MM.1S (cell line): Measurements from ENCODE around the gene LHPP.

Source experiments
- DNase-seq: peaks from one replicate; pipeline ENCODE4 v3.0.0-alpha.2; 2015
- H2AFZ ChIP-seq: fragments of 300-600 bp; sonication (generic); 2 replicates; pipeline ENCODE4 v1.6.0; 2016; ENCODE audit warnings: antibody characterized with exemption, low read length
- H3F3A ChIP-seq: fragments of 300-600 bp; sonication (generic); 2 replicates; pipeline ENCODE4 v1.6.1; 2016; ENCODE audit warnings: mild to moderate bottlenecking, antibody characterized with exemption, low read length, moderate library complexity, mixed read lengths; ENCODE audit not compliant: insufficient read depth
- H3K27ac ChIP-seq: fragments of 300-600 bp; sonication (generic); 2 replicates; pipeline ENCODE4 v1.5.1; 2016; ENCODE audit warnings: mild to moderate bottlenecking, low read length
- H3K27me3 ChIP-seq: fragments of 300-600 bp; sonication (generic); replicated peaks from 2 replicates; pipeline ENCODE4 v1.6.0; 2016; ENCODE audit warnings: low read length; ENCODE audit not compliant: insufficient read depth
- H3K36me3 ChIP-seq: fragments of 300-600 bp; sonication (generic); replicated peaks from 2 replicates; pipeline ENCODE4 v1.6.1; 2016; ENCODE audit warnings: mild to moderate bottlenecking, low read length, mixed read lengths; ENCODE audit not compliant: insufficient read depth
- H3K4me1 ChIP-seq: fragments of 300-600 bp; sonication (generic); 2 replicates; pipeline ENCODE4 v1.6.1; 2016; ENCODE audit warnings: low read length, mixed read lengths
- H3K4me2 ChIP-seq: fragments of 300-600 bp; sonication (generic); 2 replicates; pipeline ENCODE4 v1.6.0; 2016; ENCODE audit warnings: low read depth, low read length
- H3K4me3 ChIP-seq: fragments of 300-600 bp; sonication (generic); 2 replicates; pipeline ENCODE4 v1.5.1; 2016; ENCODE audit warnings: low read length, mixed read lengths
- H3K79me2 ChIP-seq: fragments of 300-600 bp; sonication (generic); 2 replicates; pipeline ENCODE4 v1.6.1; 2016; ENCODE audit warnings: mixed run types, low read length, mixed read lengths
- H3K9ac ChIP-seq: fragments of 300-600 bp; sonication (generic); 2 replicates; pipeline ENCODE4 v1.6.1; 2016; ENCODE audit warnings: low read length, mixed read lengths
- H3K9me2 ChIP-seq: fragments of 300-600 bp; sonication (generic); replicated peaks from 2 replicates; pipeline ENCODE4 v1.6.1; 2016; ENCODE audit warnings: mild to moderate bottlenecking, low read length, mixed read lengths; ENCODE audit not compliant: insufficient read depth
- H3K9me3 ChIP-seq: fragments of 300-600 bp; sonication (generic); replicated peaks from 2 replicates; pipeline ENCODE4 v1.6.1; 2016; ENCODE audit warnings: mild to moderate bottlenecking, low read length, mixed read lengths; ENCODE audit not compliant: insufficient read depth
- H4K20me1 ChIP-seq: fragments of 300-600 bp; sonication (generic); 2 replicates; pipeline ENCODE4 v1.6.1; 2016; ENCODE audit warnings: mild to moderate bottlenecking, low read length, moderate library complexity, mixed read lengths; ENCODE audit not compliant: insufficient read depth
- CTCF ChIP-seq: fragments of 300-600 bp; sonication (generic); IDR thresholded peaks from 2 replicates; pipeline ENCODE4 v1.5.1; 2016; ENCODE audit warnings: antibody characterized with exemption, low read length, mixed read lengths
- EZH2 ChIP-seq: fragments of 300-600 bp; sonication (generic); optimal IDR thresholded peaks from 2 replicates; pipeline ENCODE3; 2017; ENCODE audit warnings: low read depth, mild to moderate bottlenecking, antibody characterized with exemption, low read length, mixed read lengths
- EZH2phosphoT487 ChIP-seq: fragments of 300-600 bp; sonication (generic); IDR thresholded peaks from 2 replicates; pipeline ENCODE4 v1.6.1; 2018; ENCODE audit warnings: antibody characterized with exemption, low read length

LHPP gene

GRCh38 chr10:124570646-124571045, 109.0 kb downstream of the LHPP start:
- Histone ChIP-seq H4K20me1 (no peaks in the 10 kb centered on the region), H3K27ac (no peak overlapping the region), H3K36me3 (no peaks in the 10 kb centered on the region), H3K4me3 (no peak overlapping the region), H3K9me3 (no peaks in the 10 kb centered on the region), H3K79me2 (no peaks in the 10 kb centered on the region), H3F3A (no peaks in the 10 kb centered on the region), H3K4me2 (no peak overlapping the region), H3K4me1 (no peaks in the 10 kb centered on the region), H3K9ac (no peak overlapping the region), H3K9me2 (no peaks in the 10 kb centered on the region), H3K27me3 (no peaks in the 10 kb centered on the region; the same call in 1 of the 2 replicates), H2AFZ (no peak overlapping the region)
- no peak for DNase-seq
- no peak for TF ChIP-seq EZH2phosphoT487
- TF ChIP-seq CTCF, result no peak
- no peak for TF ChIP-seq EZH2

- Histone ChIP-seq H3K4me3 (no peak overlapping the region), H3K36me3 (no peaks in the 10 kb centered on the region), H3K9ac (no peak overlapping the region), H3K9me3 (no peaks in the 10 kb centered on the region), H3K9me2 (no peaks in the 10 kb centered on the region), H2AFZ (no peak overlapping the region), H4K20me1 (no peaks in the 10 kb centered on the region), H3K27me3 (no peaks in the 10 kb centered on the region), H3K4me2 (no peak overlapping the region), H3K27ac (no peak overlapping the region), H3F3A (no peaks in the 10 kb centered on the region), H3K79me2 (no peaks in the 10 kb centered on the region), H3K4me1 (no peaks in the 10 kb centered on the region)
- TF ChIP-seq EZH2phosphoT487 (no peak), EZH2 (no peak), CTCF (no peak)
- no peak for DNase-seq
Measured at GRCh38 chr10:124572751-124573150, 111.1 kb downstream of the LHPP start.

DNA sequence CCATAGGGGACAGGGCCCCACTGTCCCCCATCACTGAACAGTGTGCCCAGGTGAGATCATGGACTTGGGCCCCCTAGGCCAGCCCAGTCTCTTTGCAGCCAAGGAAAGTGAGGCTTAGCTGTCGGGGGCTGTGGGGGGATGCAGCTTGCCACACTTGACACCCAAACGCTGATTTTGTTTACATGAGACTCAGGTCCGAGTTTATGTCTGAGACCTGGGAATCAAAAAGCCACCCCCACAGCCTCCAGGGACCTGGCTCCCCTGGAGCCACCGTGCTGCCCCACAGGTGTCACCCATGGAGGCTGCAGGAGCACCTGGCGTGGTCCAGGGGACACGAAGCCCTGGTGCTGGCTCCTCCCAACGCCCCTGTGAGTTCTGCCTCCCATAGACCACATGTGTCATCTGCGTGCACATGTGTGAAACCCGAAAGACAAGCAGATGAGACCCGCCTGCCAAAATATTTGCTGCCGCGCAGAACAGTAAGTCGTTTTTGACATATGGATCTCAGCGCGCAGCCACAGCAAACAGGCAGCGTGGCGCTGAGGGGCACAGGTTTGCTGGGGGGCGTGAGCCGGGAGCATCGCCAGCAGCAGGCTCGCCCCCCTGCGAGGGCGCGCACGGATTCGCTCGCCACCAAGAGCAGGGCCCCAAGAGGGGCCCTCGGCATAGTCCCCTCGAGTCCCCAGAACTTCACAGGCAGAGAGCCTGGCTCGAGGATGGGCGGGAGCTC, 112.3 kb downstream of the LHPP start:
- H3K9ac ChIP-seq, result no peak overlapping the region
- no peak overlapping the region for H3K27ac ChIP-seq
- no peaks in the 10 kb centered on the region for H3K4me1 ChIP-seq
- no peaks in the 10 kb centered on the region for H3F3A ChIP-seq
- no peak for DNase-seq
- no peaks in the 10 kb centered on the region for H3K79me2 ChIP-seq
- no peaks in the 10 kb centered on the region for H3K9me2 ChIP-seq
- H4K20me1 ChIP-seq, result no peaks in the 10 kb centered on the region
- H3K4me2 ChIP-seq, result no peak overlapping the region
- H3K36me3 ChIP-seq, result no peaks in the 10 kb centered on the region
- H2AFZ ChIP-seq, result no peak overlapping the region
- H3K9me3 ChIP-seq, result no peaks in the 10 kb centered on the region
- H3K27me3 ChIP-seq, result no peaks in the 10 kb centered on the region
- TF ChIP-seq EZH2, result no peak
- no peak for TF ChIP-seq CTCF
- no peak for TF ChIP-seq EZH2phosphoT487
- H3K4me3 ChIP-seq, result no peak overlapping the region
